SU-DHL-6 (cell line): ENCODE results near the gene LRRC4B.

Experiments
- H2AFZ ChIP-seq: fragments of 200-600 bp; sonication (generic); 2 replicates; pipeline ENCODE4 v1.6.1; 2014; ENCODE audit warnings: low read depth, mild to moderate bottlenecking, moderate library complexity, mixed read lengths, antibody characterized with exemption, low read length; ENCODE audit not compliant: severe bottlenecking
- H3F3A ChIP-seq: fragments of 200-600 bp; shearing (Covaris generic); 2 replicates; pipeline ENCODE4 v1.6.0; 2016; ENCODE audit warnings: antibody characterized with exemption, mild to moderate bottlenecking; ENCODE audit not compliant: insufficient read depth
- H3K27ac ChIP-seq: fragments of 200-600 bp; sonication (generic); 2 replicates; pipeline ENCODE4 v1.5.1; 2016; ENCODE audit warnings: low read depth, mild to moderate bottlenecking, low read length, moderate library complexity, mixed read lengths
- H3K27me3 ChIP-seq: fragments of 200-600 bp; sonication (generic), shearing (Covaris generic); 2 replicates; pipeline ENCODE4 v1.6.0; 2014; ENCODE audit warnings: mild to moderate bottlenecking, low read length
- H3K36me3 ChIP-seq: fragments of 200-600 bp; sonication (generic); 2 replicates; pipeline ENCODE4 v1.6.1; 2014; ENCODE audit warnings: mild to moderate bottlenecking, low read length, mixed read lengths
- H3K4me2 ChIP-seq: fragments of 300-600, 200-600 bp; shearing (Covaris generic), sonication (generic); 2 replicates; pipeline ENCODE4 v1.6.0; 2014; ENCODE audit warnings: low read length, low read depth, mild to moderate bottlenecking; ENCODE audit not compliant: poor library complexity, severe bottlenecking
- H3K4me3 ChIP-seq: fragments of 200-600 bp; sonication (generic); 2 replicates; pipeline ENCODE4 v1.5.1; 2014; ENCODE audit warnings: antibody characterized with exemption, low read length, mild to moderate bottlenecking, mixed read lengths; ENCODE audit not compliant: insufficient read depth, poor library complexity, severe bottlenecking
- H3K79me2 ChIP-seq: fragments of 200-600 bp; sonication (generic); 2 replicates; pipeline ENCODE4 v1.6.1; 2014; ENCODE audit warnings: mild to moderate bottlenecking, low read length, moderate library complexity; ENCODE audit not compliant: insufficient read depth
- H3K9ac ChIP-seq: fragments of 200-600 bp; sonication (generic); 2 replicates; pipeline ENCODE4 v1.7.0; 2014; ENCODE audit warnings: mild to moderate bottlenecking, low read length
- H3K9me2 ChIP-seq: fragments of 200-600 bp; sonication (generic); replicated peaks from 2 replicates; pipeline ENCODE4 v1.6.1; 2014; ENCODE audit warnings: low read length; ENCODE audit not compliant: insufficient read depth
- H3K9me3 ChIP-seq: fragments of 200-600 bp; sonication (generic); 2 replicates; pipeline ENCODE4 v1.6.1; 2014; ENCODE audit warnings: low read length, mixed read lengths; ENCODE audit not compliant: insufficient read depth
- H4K20me1 ChIP-seq: fragments of 200-600 bp; sonication (generic); 2 replicates; pipeline ENCODE4 v1.6.1; 2014; ENCODE audit warnings: low read depth, mild to moderate bottlenecking, antibody characterized with exemption, low read length, moderate library complexity, mixed read lengths
- CTCF ChIP-seq: fragments of 200-600 bp; sonication (generic); IDR thresholded peaks from one replicate; pipeline ENCODE4 v1.5.1; 2017; ENCODE audit warnings: antibody characterized with exemption, mild to moderate bottlenecking, low read length, moderate library complexity; ENCODE audit not compliant: insufficient read depth, poor library complexity, severe bottlenecking
- EZH2phosphoT487 ChIP-seq: fragments of 200-600 bp; sonication (generic), shearing (Covaris generic); conservative IDR thresholded peaks from 2 replicates; pipeline ENCODE4 v1.6.1; 2018; ENCODE audit warnings: mild to moderate bottlenecking, antibody characterized with exemption, low read length, moderate library complexity, mixed read lengths

LRRC4B gene

GRCh38 chr19:50467566-50467965, 100.7 kb downstream of the LRRC4B start:
- Histone ChIP-seq H3K4me2 (no peak overlapping the region), H3K9ac (no peak overlapping the region), H4K20me1 (no peaks in the 10 kb centered on the region), H3K27me3 (no peaks in the 10 kb centered on the region), H2AFZ (no peak overlapping the region), H3K9me3 (no peaks in the 10 kb centered on the region), H3K4me3 (no peak overlapping the region), H3F3A (no peaks in the 10 kb centered on the region), H3K9me2 (no peaks in the 10 kb centered on the region), H3K36me3 (no peaks in the 10 kb centered on the region), H3K79me2 (no peaks in the 10 kb centered on the region), H3K27ac (no peak overlapping the region)
- TF ChIP-seq EZH2phosphoT487 (no peak), CTCF (no peak)
